Epithelial cell of esophagus (primary cell): Measurements from ENCODE around the gene GPR3.

Source experiments
- DNase-seq: peaks from one replicate; pipeline ENCODE4 v3.0.0; 2010; ENCODE audit warnings: low read depth
- H3K4me3 ChIP-seq: 2 replicates; pipeline ENCODE4 v1.5.1; 2011; ENCODE audit warnings: mild to moderate bottlenecking, low read length, control low read depth
- TF ChIP-seq, protein P1 (sequence below): IDR thresholded peaks from 2 replicates; pipeline ENCODE4 v1.5.1; 2011; ENCODE audit warnings: low read depth, mild to moderate bottlenecking, low read length, control low read depth, inconsistent platforms; ENCODE audit not compliant: insufficient read depth; ENCODE audit errors: missing control alignments

The GPR3 gene

DNA sequence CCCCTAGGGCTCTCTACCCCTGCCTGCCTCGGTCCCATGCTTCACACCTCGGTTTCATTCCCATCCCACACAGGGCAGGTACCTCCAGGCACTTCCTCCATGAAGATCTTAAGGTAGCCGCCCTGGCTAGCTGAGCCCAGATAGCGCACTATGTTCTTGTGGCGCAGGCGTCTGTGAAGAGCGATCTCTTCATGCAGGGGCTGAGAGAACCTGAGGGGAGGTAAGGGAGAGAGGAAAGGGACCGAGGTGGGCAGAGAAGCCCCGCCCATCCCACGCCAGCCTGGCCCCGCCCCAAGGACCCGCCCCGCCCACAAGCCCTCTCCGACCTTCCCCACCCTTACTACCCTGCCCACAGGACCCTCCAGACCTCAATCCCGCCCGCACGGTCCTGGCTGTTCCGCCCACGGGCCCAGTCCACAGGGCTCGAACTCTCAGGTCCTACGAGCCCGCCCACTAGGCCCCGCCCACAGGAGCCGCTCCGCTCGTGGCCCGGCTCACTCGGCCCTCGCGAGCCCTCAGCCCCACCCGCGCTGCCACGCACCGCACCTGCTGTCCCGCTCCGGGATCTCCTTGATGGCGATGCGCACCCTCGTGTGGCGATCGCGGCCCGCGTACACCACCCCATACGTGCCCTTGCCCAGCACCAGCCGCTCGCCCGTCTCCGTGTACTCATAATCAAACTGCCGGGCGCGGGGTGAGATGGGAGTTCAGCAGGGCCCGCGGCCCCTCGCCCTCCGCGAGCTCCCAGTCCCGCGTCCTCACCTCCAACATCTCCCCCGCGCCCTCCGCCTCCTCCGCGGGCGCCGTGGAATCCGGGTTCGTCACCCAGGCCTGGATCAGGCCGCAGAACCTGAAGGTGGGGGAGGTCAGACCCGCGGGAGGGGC lies 32.0 kb upstream of the GPR3 start:
- TF ChIP-seq, protein P1, sequence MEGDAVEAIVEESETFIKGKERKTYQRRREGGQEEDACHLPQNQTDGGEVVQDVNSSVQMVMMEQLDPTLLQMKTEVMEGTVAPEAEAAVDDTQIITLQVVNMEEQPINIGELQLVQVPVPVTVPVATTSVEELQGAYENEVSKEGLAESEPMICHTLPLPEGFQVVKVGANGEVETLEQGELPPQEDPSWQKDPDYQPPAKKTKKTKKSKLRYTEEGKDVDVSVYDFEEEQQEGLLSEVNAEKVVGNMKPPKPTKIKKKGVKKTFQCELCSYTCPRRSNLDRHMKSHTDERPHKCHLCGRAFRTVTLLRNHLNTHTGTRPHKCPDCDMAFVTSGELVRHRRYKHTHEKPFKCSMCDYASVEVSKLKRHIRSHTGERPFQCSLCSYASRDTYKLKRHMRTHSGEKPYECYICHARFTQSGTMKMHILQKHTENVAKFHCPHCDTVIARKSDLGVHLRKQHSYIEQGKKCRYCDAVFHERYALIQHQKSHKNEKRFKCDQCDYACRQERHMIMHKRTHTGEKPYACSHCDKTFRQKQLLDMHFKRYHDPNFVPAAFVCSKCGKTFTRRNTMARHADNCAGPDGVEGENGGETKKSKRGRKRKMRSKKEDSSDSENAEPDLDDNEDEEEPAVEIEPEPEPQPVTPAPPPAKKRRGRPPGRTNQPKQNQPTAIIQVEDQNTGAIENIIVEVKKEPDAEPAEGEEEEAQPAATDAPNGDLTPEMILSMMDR: no peak
- no peak for DNase-seq

DNA sequence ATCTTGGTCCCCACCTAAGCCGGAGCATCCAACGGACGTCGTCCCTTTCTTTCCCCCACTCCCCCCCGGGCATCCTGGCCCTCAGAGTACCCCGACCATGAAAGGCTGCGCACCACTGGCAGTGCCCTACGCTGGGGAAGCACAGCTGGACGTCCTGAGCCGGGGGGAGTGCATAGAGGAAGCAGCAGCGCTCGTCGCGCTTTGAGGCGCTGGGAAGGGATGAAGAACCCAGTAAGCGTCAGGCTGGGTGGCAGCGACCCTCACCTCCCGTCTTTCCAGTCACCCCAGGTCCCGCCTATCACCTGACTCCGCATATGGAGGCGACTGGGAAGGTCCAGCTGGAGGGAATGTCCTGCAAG lies 31.4 kb upstream of the GPR3 start:
- DNase-seq: no peak
- H3K4me3 ChIP-seq: no peak overlapping the region
- TF ChIP-seq, protein P1: no peak

More for the DNA sequence above, 32.0 kb upstream of the GPR3 start:
- no peak overlapping the region for H3K4me3 ChIP-seq

DNA sequence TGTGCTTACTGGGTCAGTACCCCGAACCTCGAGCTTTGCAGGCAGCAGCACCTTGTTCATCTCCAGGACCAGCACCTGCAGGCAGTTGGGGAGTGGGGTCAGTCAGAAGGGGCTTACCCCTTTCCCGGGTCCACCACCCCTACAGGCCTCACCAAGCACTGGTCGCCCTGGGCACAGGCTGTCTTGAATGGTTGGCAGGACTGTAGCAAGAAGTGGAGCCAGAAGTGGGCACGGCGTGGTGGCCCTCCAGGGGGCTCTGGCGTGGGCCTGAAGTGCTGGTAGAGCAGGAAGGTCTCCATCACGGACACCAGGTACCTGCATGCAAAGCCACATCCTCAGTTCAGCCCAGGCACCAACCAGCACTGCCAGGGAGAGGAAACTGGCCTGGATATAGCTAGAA lies 30.9 kb upstream of the GPR3 start:
- TF ChIP-seq, protein P1: no peak
- H3K4me3 ChIP-seq: no peak overlapping the region
- no peak for DNase-seq

DNA sequence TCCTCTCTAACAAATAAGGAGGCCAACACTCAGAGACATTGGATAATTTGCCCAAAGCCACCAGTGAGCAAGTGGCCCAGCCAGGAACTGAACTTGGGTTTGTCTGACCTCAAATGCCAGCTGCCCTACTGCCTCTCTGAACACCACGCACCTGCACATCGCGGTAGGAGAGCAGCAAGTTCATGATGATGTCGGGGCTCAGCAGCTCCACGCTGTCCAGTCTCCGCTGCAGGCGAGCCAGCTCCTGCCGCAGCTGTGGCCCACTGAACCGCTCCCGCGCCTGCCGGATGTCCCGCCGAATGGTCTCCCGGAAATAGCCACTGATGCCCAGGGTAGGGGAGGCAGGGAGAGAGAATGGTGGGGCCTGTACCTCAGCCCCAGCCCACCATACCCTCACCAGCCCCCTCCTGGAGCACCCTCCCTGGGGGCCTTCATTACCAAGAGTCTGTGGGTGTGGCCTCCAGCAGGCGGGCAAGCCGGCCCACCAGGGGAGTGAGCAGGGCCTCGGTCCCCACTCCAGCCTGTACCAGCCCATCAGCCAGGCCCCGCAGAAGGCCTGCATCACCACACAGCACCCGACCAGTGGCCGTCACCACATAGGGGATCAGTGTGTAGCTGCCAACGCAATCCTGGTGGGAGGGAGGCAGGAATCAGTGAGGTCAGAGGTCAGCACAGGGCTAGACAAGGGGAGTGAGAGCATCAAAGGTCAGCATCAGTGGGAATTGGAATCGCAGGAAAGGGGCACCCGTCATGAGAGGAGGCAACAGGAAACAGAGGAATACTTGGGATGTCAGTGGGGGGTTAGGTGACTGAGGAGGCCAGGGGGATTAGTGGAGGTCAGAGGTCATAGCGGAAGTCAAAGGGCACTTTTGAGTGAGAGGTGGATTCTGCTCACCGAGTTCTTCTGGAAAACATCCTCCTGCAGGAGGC lies 28.4 kb upstream of the GPR3 start:
- TF ChIP-seq, protein P1: no peak
- no peak for DNase-seq
- H3K4me3 ChIP-seq: no peak overlapping the region

DNA sequence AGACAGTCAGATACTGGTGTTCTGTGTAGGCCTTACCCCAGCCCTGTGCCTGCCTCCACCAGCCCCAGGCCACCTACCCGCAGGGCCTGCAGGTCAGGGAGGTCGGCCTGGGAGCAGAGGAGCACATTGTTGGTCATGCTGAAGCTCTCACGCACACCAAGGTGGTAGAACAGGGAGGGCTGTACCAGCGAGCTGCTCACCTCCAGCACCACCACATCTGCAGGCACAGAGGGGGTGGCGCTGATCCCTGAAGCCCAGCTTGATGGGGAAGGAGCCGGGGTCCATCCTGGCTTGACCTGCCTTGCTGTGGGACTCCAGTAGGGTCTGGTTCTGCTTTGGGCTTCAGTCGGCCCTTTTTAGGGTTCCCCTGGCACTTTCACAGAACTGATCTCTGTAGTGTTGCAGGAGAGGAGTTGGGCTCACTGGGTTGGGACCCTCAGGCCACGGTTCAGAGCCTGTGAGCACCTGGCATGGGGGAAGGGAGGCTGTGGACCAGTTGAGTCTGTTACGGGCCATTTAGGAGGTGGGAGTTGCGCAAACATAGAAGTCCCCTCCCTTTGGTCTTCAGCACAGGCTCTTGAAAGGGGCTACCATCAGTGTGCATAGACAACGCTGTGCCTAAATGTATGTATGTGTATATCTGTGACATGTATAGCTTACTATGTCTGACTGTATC lies 27.6 kb upstream of the GPR3 start:
- H3K4me3 ChIP-seq: peak overlapping the region; percentile 71
- DNase-seq: no peak
- TF ChIP-seq, protein P1: no peak

DNA sequence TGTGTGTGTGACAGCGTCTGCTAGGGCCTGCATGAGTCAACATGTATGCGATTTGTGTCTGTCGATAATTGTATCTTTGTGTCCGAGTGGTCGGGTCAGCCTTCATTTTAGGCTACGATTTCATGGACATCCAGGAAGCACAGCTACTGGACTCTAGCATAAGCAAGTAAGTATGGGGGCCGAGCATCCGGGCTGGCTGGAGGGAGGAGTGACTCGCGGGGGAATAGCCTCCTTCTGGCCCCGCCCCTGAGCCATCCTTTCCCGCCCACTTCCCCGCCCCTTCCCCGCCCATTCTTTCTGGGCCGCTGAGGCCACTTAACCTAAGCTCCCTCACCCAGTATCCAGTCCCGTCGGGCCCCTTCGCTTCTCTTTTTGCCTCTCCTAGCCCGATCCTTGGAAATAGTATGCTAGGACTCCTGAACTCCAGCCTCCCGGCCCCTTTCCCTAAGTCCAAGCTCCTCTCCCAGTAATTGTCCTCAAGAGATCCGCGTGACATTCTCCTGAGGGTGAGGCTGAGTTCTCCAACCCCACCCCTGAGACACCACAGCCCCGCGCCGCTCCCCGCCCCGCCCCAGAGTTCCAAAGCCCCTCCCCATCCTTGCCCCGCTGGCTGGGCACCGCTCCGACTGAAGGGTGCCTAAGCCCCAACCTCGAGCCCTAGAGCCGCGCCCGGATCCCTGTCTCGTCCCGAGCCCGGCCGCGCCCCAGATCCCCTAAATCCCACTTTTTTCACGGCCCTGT lies 26.9 kb upstream of the GPR3 start:
- peak overlapping the region; percentile 71 for H3K4me3 ChIP-seq
- DNase-seq: peak; percentile 91
- TF ChIP-seq, protein P1: no peak
